Natural killer cell (primary cell): ENCODE results near the gene ZNF184. TPM values are rescaled to one million over a fixed set of nuclear protein-coding genes. Genes with fewer than 3 reads are reported as not detected.
A peak's percentile ranks its signal among the peaks of the same experiment; 100 is the strongest.

ENCODE experiments used
- ATAC-seq, 3 donors: fragments of 150-1000 bp in 2 of 3; fragments of 200-7000 bp in 1 of 3; cut with Tn5 transposase; 1 replicate in 1 of 3; 2 replicates in 2 of 3; pipeline ENCODE4 v1.10.0; 2021; ENCODE audit warnings: mild to moderate bottlenecking in 2 of 3, moderate library complexity in 2 of 3
- DNase-seq, 2 donors: peaks; one replicate each; pipeline versions ENCODE4 v3.0.0 to v3.0.0-alpha.2; 2013 to 2021; ENCODE audit warnings: mixed read lengths in 1 of 2
- H3K27ac ChIP-seq: one replicate; pipeline ENCODE4 v1.5.1; 2013; ENCODE audit warnings: mild to moderate bottlenecking, low read length
- H3K27me3 ChIP-seq: one replicate; pipeline ENCODE4 v1.6.1; 2013; ENCODE audit warnings: low read length; ENCODE audit not compliant: control insufficient read depth, insufficient read depth
- H3K36me3 ChIP-seq: one replicate; pipeline ENCODE4 v1.6.1; 2013; ENCODE audit warnings: low read length; ENCODE audit not compliant: control insufficient read depth, insufficient read depth
- H3K4me1 ChIP-seq: one replicate; pipeline ENCODE4 v1.6.1; 2013; ENCODE audit warnings: low read length; ENCODE audit not compliant: control insufficient read depth, insufficient read depth
- H3K4me3 ChIP-seq: one replicate; pipeline ENCODE4 v1.5.1; 2013; ENCODE audit warnings: low read length
- H3K9me3 ChIP-seq: one replicate; pipeline ENCODE4 v1.6.1; 2013; ENCODE audit warnings: low read length; ENCODE audit not compliant: control insufficient read depth, insufficient read depth
- H3K27ac Mint-ChIP-seq, 2 donors: one replicate each; pipeline ENCODE4 v1.8.0; 2022; ENCODE audit warnings: mild to moderate bottlenecking in 2 of 2, mixed read lengths in 2 of 2, moderate library complexity in 1 of 2
- H3K27me3 Mint-ChIP-seq, 2 donors: one replicate each; pipeline ENCODE4 v1.8.0; 2022; ENCODE audit warnings: low read depth in 2 of 2, mixed read lengths in 2 of 2
- H3K36me3 Mint-ChIP-seq: one replicate; pipeline ENCODE4 v1.8.0; 2022; ENCODE audit warnings: mixed read lengths
- H3K4me1 Mint-ChIP-seq, 2 donors: one replicate each; pipeline ENCODE4 v1.8.0; 2022; ENCODE audit warnings: mixed read lengths in 2 of 2
- H3K4me3 Mint-ChIP-seq: one replicate; pipeline ENCODE4 v1.8.0; 2022; ENCODE audit warnings: mild to moderate bottlenecking, moderate library complexity, mixed read lengths
- H3K9me3 Mint-ChIP-seq, 2 donors: one replicate each; pipeline ENCODE4 v1.8.0; 2022; ENCODE audit warnings: mixed read lengths in 2 of 2
- CTCF ChIP-seq: fragments of 200-600 bp; IDR thresholded peaks from one replicate; pipeline ENCODE4 v1.8.0; 2022; ENCODE audit warnings: antibody characterized with exemption
- WGBS: methylation state at CpG from one replicate; pipeline ENCODE4 v1.1.7; 2013; ENCODE audit warnings: missing lambda C conversion rate; ENCODE audit not compliant: insufficient coverage; 5-methylcytosine and 5-hydroxymethylcytosine counted together
- intact Hi-C: fragments of 100-400 bp; cut with micrococcal nuclease; formaldehyde crosslinking; loops from one replicate; pipeline ENCODE4 v1.14.2; 2022
- total RNA-seq, 4 donors: library from RNA; stranded (reverse); fragments of 120-200 nt in 1 of 4; gene quantifications; one replicate each; pipeline versions ENCODE4 v1.2.3 to v1.2.4, GENCODE V29; 2013 to 2022

ZNF184 gene
- total RNA-seq, 3 donors from 2014 or later (not counting 1 experiment from before 2014, with no cell fraction given) = 12.8 to 21.7 (median 16.2) TPM

- no peak for TF ChIP-seq CTCF
- Histone ChIP-seq H3K4me1 (peaks cover 13% of the 10 kb centered on the region), H3K27ac (peak overlapping the region; percentile 99), H3K27me3 (no peaks in the 10 kb centered on the region), H3K4me3 (peak overlapping the region; percentile 92), H3K9me3 (no peaks in the 10 kb centered on the region), H3K36me3 (no peaks in the 10 kb centered on the region)
- no peak for DNase-seq
- no peaks in the 10 kb centered on the region for H3K27me3 Mint-ChIP-seq
- ATAC-seq = peak; percentile 3 to 20 (median 10)
- no peaks in the 10 kb centered on the region for H3K36me3 Mint-ChIP-seq
- no peak overlapping the region for H3K27ac Mint-ChIP-seq
- H3K4me1 Mint-ChIP-seq = peaks cover 1 to 4% of the 10 kb centered on the region in 2 donors
- intact Hi-C loops = loop anchor here (1.0 to 10.0 kb wide), 13 partner anchors 41 to 1504 kb away; partner anchors contain the start of gene HMGN4
- WGBS = 22% methylated on average over 12 of the region's 12 CpGs
- H3K9me3 Mint-ChIP-seq = no peaks in the 10 kb centered on the region
- H3K4me3 Mint-ChIP-seq = no peak overlapping the region
These were observed 5.3 kb upstream of the ZNF184 start for GRCh38 chr6:27478141-27478705.

- no peaks in the 10 kb centered on the region for H3K9me3 Mint-ChIP-seq
- H3K36me3 Mint-ChIP-seq = no peaks in the 10 kb centered on the region
- no peak overlapping the region for H3K27ac Mint-ChIP-seq
- Histone ChIP-seq H3K4me1 (peaks cover 15% of the 10 kb centered on the region), H3K27me3 (no peaks in the 10 kb centered on the region), H3K4me3 (peak overlapping the region; percentile 92), H3K9me3 (no peaks in the 10 kb centered on the region), H3K36me3 (no peaks in the 10 kb centered on the region), H3K27ac (peak overlapping the region; percentile 99)
- intact Hi-C loops = loop anchor here (1.0 to 10.0 kb wide), 13 partner anchors 41 to 1505 kb away; partner anchors contain the start of gene HMGN4
- H3K27me3 Mint-ChIP-seq = no peaks in the 10 kb centered on the region
- peaks cover 7 to 8% of the 10 kb centered on the region in 2 donors for H3K4me1 Mint-ChIP-seq
- ATAC-seq (no peak), DNase-seq (no peak)
- H3K4me3 Mint-ChIP-seq = no peak overlapping the region
- 78% methylated on average over 6 of the region's 8 CpGs for WGBS
- no peak for TF ChIP-seq CTCF
These were observed 4.6 kb upstream of the ZNF184 start for GRCh38 chr6:27477318-27478013.

- TF ChIP-seq CTCF = no peak
- H3K9me3 ChIP-seq = no peaks in the 10 kb centered on the region
- no peak overlapping the region for H3K4me3 ChIP-seq
- no peaks in the 10 kb centered on the region for H3K9me3 Mint-ChIP-seq
- no peaks in the 10 kb centered on the region for H3K36me3 ChIP-seq
- no peak overlapping the region for H3K27ac Mint-ChIP-seq
- intact Hi-C loops = loop anchor here (5.0 to 10.0 kb wide), 6 partner anchors 329 to 1506 kb away; partner anchors contain the start of gene HMGN4
- no peaks in the 10 kb centered on the region for H3K27me3 ChIP-seq
- WGBS = 100% methylated on average over 1 of the region's 1 CpG
- H3K4me3 Mint-ChIP-seq = no peak overlapping the region
- H3K27ac ChIP-seq = no peak overlapping the region
- peaks cover 24% of the 10 kb centered on the region for H3K4me1 ChIP-seq
- no peaks in the 10 kb centered on the region for H3K36me3 Mint-ChIP-seq
- no peaks in the 10 kb centered on the region for H3K27me3 Mint-ChIP-seq
- peaks cover 20 to 22% of the 10 kb centered on the region in 2 donors for H3K4me1 Mint-ChIP-seq
- DNase-seq = no peak
- no peak for ATAC-seq
These were observed 3.2 kb upstream of the ZNF184 start for GRCh38 chr6:27476090-27476489.
